SK-N-SH (cell line): Measurements from ENCODE around the gene CTTNBP2NL. TPM values are rescaled to one million over a fixed set of nuclear protein-coding genes. Genes with fewer than 3 reads are reported as not detected.

Source experiments
- CTCF ChIA-PET: fragments of 300-600, 350-600 bp; formaldehyde crosslinking; extraction: SDS; loops from one replicate; lab custom pipeline; 2021; lab: Yijun Ruan, JAX
- POLR2A ChIA-PET: fragments of 350-600 bp; sonication (Branson Sonifier 250); formaldehyde crosslinking; extraction: SDS; loops from one replicate; lab custom pipeline; 2020; ENCODE audit warnings: antibody characterized with exemption, inconsistent platforms; lab: Yijun Ruan, JAX
- DNase-seq: peaks from one replicate; pipeline ENCODE4 v3.0.0; 2012
- H2AFZ ChIP-seq: fragments of 200-600 bp; sonication (generic); 2 replicates; pipeline ENCODE4 v1.8.1; 2016; ENCODE audit warnings: antibody characterized with exemption, mild to moderate bottlenecking, low read depth
- H3F3A ChIP-seq: fragments of 200-600 bp; sonication (generic); replicated peaks from 2 replicates; pipeline ENCODE3; 2016; ENCODE audit warnings: antibody characterized with exemption, mild to moderate bottlenecking; ENCODE audit not compliant: insufficient read depth
- H3K27ac ChIP-seq, 2 experiments: fragments of 200-500 bp in 1 of 2; fragments of 200-600 bp in 1 of 2; sonication (Bioruptor generic) in 1 of 2; sonication (generic), shearing (Covaris generic) in 1 of 2; 2 replicates each; pipeline versions ENCODE4 v1.5.1 to v1.6.1; 2014 to 2016; ENCODE audit warnings: low read depth in 2 of 2, inconsistent platforms in 1 of 2, low read length in 1 of 2, mild to moderate bottlenecking in 1 of 2, mixed read lengths in 1 of 2
- H3K27me3 ChIP-seq: fragments of 200-600 bp; sonication (generic), shearing (Covaris generic); 2 replicates; pipeline ENCODE4 v1.6.1; 2016; ENCODE audit warnings: mixed run types; ENCODE audit not compliant: insufficient read depth
- H3K36me3 ChIP-seq, 2 experiments: fragments of 200-500 bp in 1 of 2; fragments of 200-600 bp in 1 of 2; sonication (Bioruptor generic) in 1 of 2; sonication (generic) in 1 of 2; replicated peaks in 1 of 2; 2 replicates each; pipeline versions ENCODE3 to v1.5.1; 2014 to 2016; ENCODE audit warnings: low read length in 1 of 2, mild to moderate bottlenecking in 1 of 2; ENCODE audit not compliant: insufficient read depth in 2 of 2, control insufficient read depth in 1 of 2
- H3K4me1 ChIP-seq, 2 experiments: fragments of 200-500 bp in 1 of 2; fragments of 200-600 bp in 1 of 2; sonication (Bioruptor generic) in 1 of 2; sonication (generic), shearing (Covaris generic) in 1 of 2; 2 replicates each; pipeline versions ENCODE4 v1.5.1 to v1.6.1; 2014 to 2016; ENCODE audit warnings: low read depth in 1 of 2, low read length in 1 of 2, mixed run types in 1 of 2; ENCODE audit not compliant: insufficient read depth in 2 of 2, control insufficient read depth in 1 of 2
- H3K4me2 ChIP-seq: fragments of 200-600 bp; sonication (generic), shearing (Covaris generic); 2 replicates; pipeline ENCODE4 v1.6.1; 2017; ENCODE audit warnings: mixed run types
- H3K4me3 ChIP-seq, 2 experiments: fragments of 200-500 bp in 1 of 2; fragments of 200-600 bp in 1 of 2; sonication (Bioruptor generic) in 1 of 2; sonication (generic), shearing (Covaris generic) in 1 of 2; 2 replicates each; pipeline versions ENCODE4 v1.5.1 to v1.8.1; 2014 to 2016; ENCODE audit warnings: low read depth in 2 of 2, inconsistent platforms in 1 of 2, low read length in 1 of 2, mild to moderate bottlenecking in 1 of 2, mixed read lengths in 1 of 2, moderate library complexity in 1 of 2
- H3K79me2 ChIP-seq: fragments of 200-600 bp; sonication (generic); 2 replicates; pipeline ENCODE4 v1.8.1; 2017; ENCODE audit warnings: mild to moderate bottlenecking; ENCODE audit not compliant: insufficient read depth
- H3K9ac ChIP-seq: fragments of 200-600 bp; sonication (generic); 2 replicates; pipeline ENCODE4 v1.6.1; 2017; ENCODE audit warnings: mixed run types
- H3K9me2 ChIP-seq: fragments of 200-600 bp; sonication (generic); 2 replicates; pipeline ENCODE4 v1.6.1; 2017; ENCODE audit warnings: mixed run types
- H3K9me3 ChIP-seq: fragments of 200-600 bp; sonication (generic); 2 replicates; pipeline ENCODE4 v1.6.1; 2017; ENCODE audit warnings: mixed run types, mild to moderate bottlenecking, moderate library complexity
- H4K20me1 ChIP-seq: fragments of 200-600 bp; sonication (generic); 2 replicates; pipeline ENCODE4 v1.6.1; 2017; ENCODE audit warnings: mild to moderate bottlenecking, mixed run types; ENCODE audit not compliant: insufficient read depth
- ELF1 ChIP-seq: IDR thresholded peaks from 2 replicates; pipeline ENCODE4 v1.4.0; 2012
- GABPA ChIP-seq: IDR thresholded peaks from 2 replicates; pipeline ENCODE4 v1.4.0; 2012; ENCODE audit warnings: low read depth, mild to moderate bottlenecking
- GATA2 ChIP-seq: sonication (generic); formaldehyde crosslinking; IDR thresholded peaks from 2 replicates; pipeline ENCODE4 v1.5.0; 2020; ENCODE audit warnings: mild to moderate bottlenecking, missing genetic modification reagents
- IRF3 ChIP-seq: fragments of 150-350 bp; IDR thresholded peaks from 2 replicates; pipeline ENCODE4 v1.6.1; 2016; ENCODE audit warnings: mild to moderate bottlenecking, low read depth, low read length
- JUND ChIP-seq: IDR thresholded peaks from 2 replicates; pipeline ENCODE4 v1.4.0; 2012
- MAX ChIP-seq: IDR thresholded peaks from 2 replicates; pipeline ENCODE4 v1.4.0; 2012; ENCODE audit warnings: low read depth
- MEF2A ChIP-seq: IDR thresholded peaks from 2 replicates; pipeline ENCODE4 v1.4.0; 2012; ENCODE audit warnings: low read depth, borderline replicate concordance
- MXI1 ChIP-seq: IDR thresholded peaks from 2 replicates; pipeline ENCODE4 v1.6.1; 2012; ENCODE audit warnings: mild to moderate bottlenecking, low read depth, low read length, improper control_type of control experiment
- NFIC ChIP-seq: IDR thresholded peaks from 2 replicates; pipeline ENCODE4 v1.4.0; 2012; ENCODE audit warnings: borderline replicate concordance
- NRF1 ChIP-seq: IDR thresholded peaks from 2 replicates; pipeline ENCODE4 v1.6.1; 2012; ENCODE audit warnings: low read depth, mild to moderate bottlenecking, low read length
- RAD21 ChIP-seq: IDR thresholded peaks from 2 replicates; pipeline ENCODE4 v1.6.1; 2012; ENCODE audit warnings: mild to moderate bottlenecking, low read length
- RCOR1 ChIP-seq: fragments of 150-350 bp; IDR thresholded peaks from 2 replicates; pipeline ENCODE4 v1.6.1; 2017; ENCODE audit warnings: antibody characterized with exemption, low read length
- REST ChIP-seq: IDR thresholded peaks from 2 replicates; pipeline ENCODE4 v1.6.1; 2012; ENCODE audit warnings: mild to moderate bottlenecking, low read depth, low read length, moderate library complexity
- SIN3A ChIP-seq: IDR thresholded peaks from 2 replicates; pipeline ENCODE4 v1.6.1; 2012; ENCODE audit warnings: low read depth, mild to moderate bottlenecking, low read length, moderate library complexity, borderline replicate concordance
- SMC3 ChIP-seq: IDR thresholded peaks from 2 replicates; pipeline ENCODE4 v1.6.1; 2012; ENCODE audit warnings: low read depth, low read length, improper control_type of control experiment
- TCF12 ChIP-seq: IDR thresholded peaks from 2 replicates; pipeline ENCODE4 v1.4.0; 2012
- USF1 ChIP-seq: IDR thresholded peaks from 2 replicates; pipeline ENCODE4 v1.4.0; 2012; ENCODE audit warnings: low read depth, borderline replicate concordance
- USF2 ChIP-seq: fragments of 150-350 bp; IDR thresholded peaks from 2 replicates; pipeline ENCODE4 v1.6.1; 2017; ENCODE audit warnings: antibody characterized with exemption, low read length, low read depth, borderline replicate concordance
- WGBS: methylation state at CpG from one replicate; pipeline ENCODE4 v1.1.6; 2017; ENCODE audit warnings: low lambda C conversion rate; 5-methylcytosine and 5-hydroxymethylcytosine counted together
- polyA plus RNA-seq, 3 experiments: library from polyadenylated mRNA; depleted of rRNA; stranded (reverse); fragments of >200 nt; gene quantifications; 2 replicates each; pipeline ENCODE4 v1.2.3, GENCODE V29; 2012

The CTTNBP2NL gene
- polyA plus RNA-seq, 1 of the 3 experiments (the other 2 are of a cell fraction), result 4.9 TPM

GRCh38 chr1:112448904-112449629 lies 53.1 kb downstream of the CTTNBP2NL start:
- 93% methylated on average over 8 of the region's 8 CpGs for WGBS
- Histone ChIP-seq H3K36me3 (peaks cover 17 to 31% of the 10 kb centered on the region in 2 experiments), H3K79me2 (peaks cover 60% of the 10 kb centered on the region; the same call in 1 of the 2 replicates), H2AFZ (no peak overlapping the region), H3K4me1 (peaks cover 0 to 18% of the 10 kb centered on the region in 2 experiments; a peak in 3 of 4 replicates), H3K27ac (no peak overlapping the region), H3K9me2 (no peaks in the 10 kb centered on the region), H3K4me2 (no peak overlapping the region), H4K20me1 (peaks cover 6% of the 10 kb centered on the region), H3K9ac (no peak overlapping the region), H3K9me3 (no peaks in the 10 kb centered on the region), H3F3A (peaks cover 27% of the 10 kb centered on the region), H3K27me3 (no peaks in the 10 kb centered on the region), H3K4me3 (no peak overlapping the region)
- ChIA-PET CTCF (interaction anchor here (0.9 to 1.2 kb wide), 2 partner anchors 16 to 58 kb away, joined by 4 read pairs; no protein-coding TSS in a partner anchor), POLR2A (no interaction called here)
- no peak for TF ChIP-seq GABPA
- no peak for TF ChIP-seq MEF2A
- TF ChIP-seq MAX, result no peak
- TF ChIP-seq RCOR1, result no peak
- TF ChIP-seq JUND, result no peak
- TF ChIP-seq MXI1, result no peak
- no peak for TF ChIP-seq SIN3A
- no peak for TF ChIP-seq ELF1
- DNase-seq, result no peak

- Histone ChIP-seq H3K27me3 (no peaks in the 10 kb centered on the region), H3K4me2 (no peak overlapping the region), H3K9ac (no peak overlapping the region), H3K27ac (no peak overlapping the region), H3K4me1 (peaks cover 0 to 15% of the 10 kb centered on the region in 2 experiments; a peak in 3 of 4 replicates), H3K79me2 (peaks cover 60% of the 10 kb centered on the region; the same call in 1 of the 2 replicates), H3K9me2 (no peaks in the 10 kb centered on the region), H3K36me3 (peaks cover 22 to 37% of the 10 kb centered on the region in 2 experiments), H3K9me3 (no peaks in the 10 kb centered on the region), H2AFZ (no peak overlapping the region), H3K4me3 (no peak overlapping the region), H4K20me1 (peaks cover 5% of the 10 kb centered on the region), H3F3A (peaks cover 23% of the 10 kb centered on the region)
- DNase-seq, result no peak
- TF ChIP-seq MAX (no peak), NRF1 (no peak), MEF2A (no peak), USF1 (no peak), REST (no peak), GATA2 (CRISPR knock-in tag) (no peak), NFIC (no peak), USF2 (no peak), MXI1 (no peak), RAD21 (no peak), IRF3 (no peak), SMC3 (no peak), TCF12 (no peak)
- ChIA-PET CTCF (interaction anchor here (0.9 to 1.4 kb wide), 3 partner anchors 16 to 59 kb away, joined by 3 to 4 read pairs (median 4); no protein-coding TSS in a partner anchor), POLR2A (no interaction called here)
Observed at GRCh38 chr1:112449630-112449983, 53.6 kb downstream of the CTTNBP2NL start.
